GM21390 (cell line): ENCODE results near the gene EPB41.
"Not testable (repeated sequence)": the region's sequence is repeated elsewhere in the genome, so short reads cannot be mapped to it uniquely, and the experiment has no call there.

Experiments
- ATAC-seq: cut with Tn5 transposase; IDR thresholded peaks from one replicate; pipeline ENCODE4 v1.9.1; 2021; ENCODE audit not compliant: unreplicated experiment

The EPB41 gene

DNA sequence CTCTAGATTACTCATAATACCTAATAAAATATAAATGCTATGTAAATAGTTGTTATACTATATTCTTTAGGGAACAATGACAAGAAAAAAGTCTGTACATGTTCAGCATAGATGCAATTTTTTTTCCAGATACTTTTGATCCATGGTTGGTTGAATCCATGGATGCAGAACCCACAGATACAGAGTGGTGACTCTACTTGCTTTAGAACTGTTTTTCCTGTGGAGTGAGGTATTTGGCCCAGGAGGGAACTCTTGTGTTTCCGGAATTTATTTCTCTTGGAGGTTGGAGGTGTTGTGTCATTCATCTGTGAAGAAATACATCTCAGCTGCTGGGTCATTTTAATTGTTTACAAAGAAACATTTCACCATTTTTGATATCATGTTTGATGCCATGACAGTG is 180.6 kb downstream of the EPB41 start:
- ATAC-seq, result no peak

DNA sequence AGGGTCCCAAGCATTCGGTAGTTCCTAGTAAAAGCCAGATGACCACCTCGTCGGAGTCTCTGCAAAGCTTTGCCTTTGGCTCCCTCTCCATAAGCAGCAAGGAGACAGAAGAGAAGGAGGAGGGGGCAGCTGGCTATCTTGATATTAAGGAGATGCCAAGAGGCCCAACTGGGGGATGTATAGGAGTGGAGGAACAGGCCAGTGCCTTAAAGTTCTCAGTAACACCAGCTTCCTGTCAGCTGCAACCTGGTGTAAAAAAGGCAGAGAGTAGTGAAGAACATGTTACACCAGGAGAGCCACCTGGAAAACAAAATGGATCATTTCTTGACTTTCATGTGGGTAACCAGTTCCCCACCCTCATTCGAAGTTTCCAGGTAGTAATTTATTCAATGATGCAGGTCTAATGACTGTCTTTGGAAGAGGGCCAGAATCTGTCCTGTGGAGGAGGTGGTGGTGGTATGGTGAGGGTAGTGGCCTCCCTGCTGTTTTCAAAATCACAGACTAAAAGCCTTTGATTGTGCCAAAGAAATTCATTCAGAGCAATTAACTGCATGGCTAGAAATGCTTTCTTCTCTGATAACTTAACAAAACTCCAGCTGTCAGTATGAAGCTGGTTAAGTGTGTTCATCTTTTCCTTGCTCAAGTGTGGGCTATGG is 182.0 kb downstream of the EPB41 start:
- ATAC-seq, result no peak

DNA sequence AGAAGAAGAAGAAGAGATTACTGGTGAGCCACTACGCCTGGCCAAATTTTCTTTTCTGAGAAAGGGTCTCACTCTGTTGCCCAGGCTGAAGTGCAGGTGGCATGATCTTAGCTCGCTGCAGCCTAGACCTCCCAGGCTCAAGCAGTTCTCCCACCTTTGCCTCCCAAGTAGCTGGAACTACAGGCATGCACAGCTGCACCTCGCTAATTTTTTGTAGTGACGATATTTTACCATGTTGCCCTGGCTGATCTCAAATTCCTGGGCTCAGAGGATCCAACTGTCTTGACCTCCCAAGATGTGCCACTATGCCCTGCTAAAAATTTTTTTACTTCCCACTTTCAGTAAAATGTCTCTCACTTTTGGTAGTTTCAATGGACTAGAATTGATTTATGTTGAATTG is 184.9 kb downstream of the EPB41 start:
- ATAC-seq, result no peak

DNA sequence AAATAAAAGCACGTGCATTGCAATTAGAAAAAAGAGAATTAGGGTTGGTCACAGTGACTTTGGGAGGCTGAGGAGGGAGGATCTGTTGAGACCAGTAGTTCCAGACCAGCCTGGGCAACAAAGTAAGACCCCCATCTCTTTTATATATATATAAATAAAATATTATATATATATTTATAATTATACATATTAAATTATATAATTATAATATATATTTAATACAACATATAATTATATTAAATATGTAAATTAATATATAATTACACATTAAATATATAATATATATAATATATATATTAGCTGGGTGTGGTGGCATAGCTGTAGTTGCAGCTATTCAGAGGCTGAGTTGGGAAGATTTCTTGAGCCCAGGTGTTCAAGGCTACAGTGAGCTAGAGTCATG is 186.1 kb downstream of the EPB41 start:
- ATAC-seq, result no peak

DNA sequence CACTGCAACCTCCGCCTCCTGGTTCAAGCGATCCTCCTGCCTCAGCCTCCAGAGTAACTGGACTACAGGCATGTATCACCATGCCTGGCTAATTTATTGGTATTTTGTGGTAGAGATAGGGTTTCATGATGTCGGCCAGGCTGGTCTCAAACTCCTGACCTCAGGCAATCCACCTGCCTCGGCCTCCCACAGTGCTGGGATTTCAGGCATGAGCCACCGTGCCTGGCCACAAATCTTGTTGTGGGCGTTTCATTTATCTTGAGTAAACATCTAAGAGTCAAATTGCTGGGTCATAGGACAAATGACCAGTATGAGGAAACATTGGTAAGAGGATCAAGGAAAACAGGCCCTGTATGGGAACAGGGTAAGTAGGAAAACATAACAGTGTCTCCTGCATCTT is 191.5 kb downstream of the EPB41 start:
- no peak for ATAC-seq

DNA sequence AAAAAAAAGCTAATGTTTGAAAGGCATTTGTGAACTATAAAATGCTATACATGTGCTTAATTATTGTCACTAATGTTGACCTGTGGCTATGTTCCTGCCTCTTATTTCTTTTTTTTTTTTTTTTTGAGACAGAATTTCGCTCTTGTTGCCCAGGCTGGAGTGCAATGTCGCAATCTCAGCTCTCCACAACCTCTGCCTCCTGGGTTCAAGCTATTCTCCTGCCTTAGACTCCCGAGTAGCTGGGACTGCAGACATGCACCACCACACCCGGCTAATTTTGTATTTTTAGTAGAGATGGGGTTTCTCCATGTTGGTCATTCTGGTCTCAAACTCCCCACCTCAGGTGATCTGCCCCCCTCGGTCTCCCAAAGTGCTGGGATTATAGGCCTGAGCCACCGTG is 193.7 kb downstream of the EPB41 start:
- ATAC-seq, result not testable (repeated sequence)

DNA sequence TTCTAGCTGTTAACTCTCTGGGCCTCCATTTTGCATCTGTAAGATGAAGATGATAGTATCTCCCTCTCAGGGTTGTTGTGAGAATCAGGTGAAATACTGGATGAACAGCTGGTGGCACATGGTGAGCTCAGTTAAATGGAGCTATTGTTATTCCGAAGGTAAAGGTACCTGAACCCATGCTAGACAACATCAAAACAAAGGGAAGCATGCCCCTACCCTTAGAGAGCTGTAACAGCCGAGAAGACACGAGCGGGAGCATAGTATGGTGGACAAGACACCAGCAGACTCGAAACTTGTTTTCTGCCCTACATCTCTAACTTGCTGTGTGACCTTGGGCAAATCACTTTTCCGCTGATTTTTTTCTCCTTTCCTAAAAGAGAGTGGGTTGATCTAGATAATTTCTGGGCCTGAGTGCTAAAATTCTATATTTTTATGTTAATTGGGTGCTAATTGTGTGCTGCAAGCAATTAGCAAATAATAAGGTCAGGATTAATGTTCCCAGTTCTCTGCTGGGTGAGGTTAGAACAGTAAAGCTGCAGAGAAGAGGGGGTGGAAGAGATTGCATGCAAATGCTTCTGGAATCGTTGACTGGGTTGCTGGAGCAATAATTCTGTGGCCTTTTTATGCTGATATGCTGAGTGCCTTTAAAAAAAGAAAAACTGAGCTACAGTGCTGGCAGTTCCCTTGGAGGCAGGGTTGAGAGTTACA is 198.5 kb downstream of the EPB41 start:
- no peak for ATAC-seq

DNA sequence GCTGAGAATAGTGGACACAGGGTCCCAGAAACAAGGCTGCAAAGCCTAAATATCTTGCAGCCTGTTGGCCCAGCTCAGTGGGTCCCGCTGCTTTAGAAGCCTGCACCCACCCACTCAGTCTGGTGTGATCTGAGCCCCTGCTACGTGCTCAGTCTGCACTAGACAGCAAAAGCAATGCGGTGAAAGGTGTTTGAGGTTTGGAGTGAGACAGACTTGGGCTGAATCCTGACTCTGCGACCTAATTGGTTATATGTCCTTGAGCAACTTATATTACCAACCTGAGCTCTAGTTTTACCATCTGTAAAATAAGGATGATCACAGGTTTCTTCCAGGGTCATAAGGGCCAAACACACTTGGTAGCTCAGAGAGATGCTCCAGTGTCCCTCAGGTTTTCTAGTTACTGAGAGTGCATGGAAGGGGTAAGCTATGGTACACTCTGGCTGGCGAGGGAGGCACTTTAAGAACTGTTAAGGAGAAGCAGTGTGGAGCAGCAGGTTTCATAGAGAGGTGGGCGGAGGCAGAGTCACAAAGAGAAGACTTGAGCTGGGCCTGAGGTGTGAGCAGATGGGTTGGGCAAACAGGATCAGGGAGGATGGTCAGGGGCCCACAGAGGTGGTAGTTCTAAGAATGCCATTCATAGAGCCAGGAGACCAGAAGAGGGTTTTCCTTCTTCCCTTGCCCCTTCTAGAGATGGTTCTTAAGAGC is 199.2 kb downstream of the EPB41 start:
- no peak for ATAC-seq

DNA sequence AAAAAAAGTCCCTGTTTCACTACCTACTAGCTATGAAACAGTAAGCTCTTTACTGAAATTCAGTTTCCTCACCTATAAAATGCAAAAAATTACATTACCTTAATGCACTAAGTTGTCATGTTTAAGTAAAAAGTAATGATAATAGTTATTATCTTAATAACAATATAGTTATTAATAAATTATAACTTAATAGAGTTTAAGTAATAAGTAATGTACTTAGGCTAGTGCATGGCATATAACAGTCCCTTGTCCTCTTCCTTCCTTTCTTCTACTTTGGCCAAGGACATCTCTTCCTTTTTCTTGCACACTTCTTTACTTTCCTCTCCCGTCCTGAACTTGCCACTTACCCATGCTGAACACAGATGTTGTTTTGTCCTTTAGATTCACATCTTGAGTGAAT is 200.3 kb downstream of the EPB41 start:
- ATAC-seq, result no peak

DNA sequence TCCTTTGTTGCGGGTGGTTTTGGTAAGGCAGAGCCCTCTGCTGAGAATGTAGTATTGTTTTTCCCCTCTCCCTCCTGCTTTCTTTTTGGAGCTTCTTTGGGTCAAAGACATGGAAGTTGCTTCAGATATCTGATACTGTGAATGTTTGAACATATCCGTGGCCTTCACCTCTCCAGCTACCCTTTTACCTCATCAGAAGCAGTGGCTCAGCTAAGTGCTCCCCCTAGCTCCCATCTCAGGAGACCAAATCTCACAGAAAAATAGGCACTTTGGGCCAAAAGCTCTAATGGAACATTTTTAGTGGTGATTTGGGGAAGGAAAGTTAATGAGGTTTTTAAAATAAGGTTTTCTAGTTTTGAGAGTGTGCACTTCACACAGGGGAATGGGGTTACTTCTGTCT is 203.0 kb downstream of the EPB41 start:
- ATAC-seq, result no peak

DNA sequence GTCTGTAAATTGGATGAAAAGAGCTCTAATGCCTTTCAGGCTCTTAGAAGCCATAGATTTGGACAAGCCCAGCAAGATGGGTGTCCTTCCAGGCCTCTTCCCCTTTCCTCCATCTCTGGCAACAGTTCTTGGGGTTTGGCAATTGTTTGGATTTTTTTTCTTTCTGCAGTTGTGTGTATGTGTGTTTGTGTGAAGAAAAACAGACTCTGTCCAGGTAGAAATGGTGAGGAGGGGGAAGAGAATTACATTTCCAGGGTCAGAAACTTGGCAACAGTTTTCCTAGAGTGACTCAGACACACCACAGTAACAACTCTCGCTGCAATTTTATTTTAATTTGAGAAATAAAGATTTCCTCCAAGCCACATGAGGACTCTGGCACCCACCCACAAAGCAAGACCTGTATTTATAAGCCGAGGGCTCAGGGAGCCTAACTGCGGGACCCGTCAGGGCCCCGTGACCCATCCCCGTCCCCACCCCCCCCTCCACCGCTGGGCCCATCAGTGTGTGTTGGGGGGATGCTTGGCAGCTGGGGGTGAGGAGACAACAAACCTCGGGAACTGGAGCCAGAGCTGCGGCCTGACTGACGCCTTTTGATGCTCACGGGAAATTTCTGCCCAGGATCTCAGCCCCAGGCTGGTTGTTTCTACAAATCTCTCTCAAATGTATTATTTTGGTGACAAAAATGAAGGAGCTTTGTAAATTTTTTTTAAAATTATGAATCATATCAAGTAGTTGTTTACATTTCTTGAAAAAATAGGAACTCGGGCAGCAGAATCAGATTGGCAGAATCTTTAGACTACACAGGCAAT is 205.0 kb downstream of the EPB41 start:
- no peak for ATAC-seq

DNA sequence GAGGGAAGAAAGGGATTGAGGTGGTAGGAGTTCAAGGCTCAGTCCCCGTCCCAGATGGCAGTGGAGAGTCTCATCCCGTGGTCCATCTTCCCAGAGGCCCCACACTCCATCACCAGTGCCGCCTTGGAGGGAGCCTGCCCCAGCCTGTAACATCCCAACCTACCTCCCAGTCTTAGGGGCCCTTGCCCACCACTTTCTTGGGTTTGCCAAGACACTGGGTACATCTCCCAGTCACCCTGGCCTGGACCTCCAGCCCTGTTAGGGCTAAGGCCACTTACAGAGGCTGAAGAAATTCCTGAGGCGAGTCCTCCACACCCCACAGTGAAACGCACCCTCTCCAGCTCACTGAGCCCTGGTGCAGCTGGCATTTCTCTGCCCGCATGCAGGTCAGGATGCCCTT is 206.0 kb downstream of the EPB41 start:
- no peak for ATAC-seq

DNA sequence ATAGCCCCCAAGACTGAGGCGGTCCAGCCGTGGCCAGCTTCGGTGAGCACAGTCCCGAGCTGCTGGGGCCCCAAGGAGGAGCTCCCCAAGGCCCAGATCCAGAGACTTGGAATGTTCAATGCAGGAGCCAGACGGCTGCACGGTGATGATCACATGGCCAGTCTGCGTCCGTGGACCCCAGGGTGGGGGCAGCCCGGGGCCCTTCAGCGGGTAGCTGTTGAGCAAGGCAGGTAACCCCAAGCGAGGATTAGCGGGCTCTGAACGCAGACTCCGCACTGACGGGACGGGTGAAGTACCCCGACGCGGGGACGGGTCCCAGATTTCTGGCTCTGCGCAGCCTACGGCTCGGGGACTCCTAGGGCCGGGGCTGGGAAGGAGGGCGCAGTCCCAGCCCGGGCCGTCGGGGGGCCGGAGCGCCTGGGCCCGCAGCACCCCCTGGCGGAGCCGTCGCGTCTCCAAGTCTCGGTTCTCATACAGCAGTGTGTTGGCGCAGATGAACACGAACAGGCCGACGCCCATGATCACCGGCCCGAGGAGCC is 206.6 kb downstream of the EPB41 start:
- no peak for ATAC-seq

DNA sequence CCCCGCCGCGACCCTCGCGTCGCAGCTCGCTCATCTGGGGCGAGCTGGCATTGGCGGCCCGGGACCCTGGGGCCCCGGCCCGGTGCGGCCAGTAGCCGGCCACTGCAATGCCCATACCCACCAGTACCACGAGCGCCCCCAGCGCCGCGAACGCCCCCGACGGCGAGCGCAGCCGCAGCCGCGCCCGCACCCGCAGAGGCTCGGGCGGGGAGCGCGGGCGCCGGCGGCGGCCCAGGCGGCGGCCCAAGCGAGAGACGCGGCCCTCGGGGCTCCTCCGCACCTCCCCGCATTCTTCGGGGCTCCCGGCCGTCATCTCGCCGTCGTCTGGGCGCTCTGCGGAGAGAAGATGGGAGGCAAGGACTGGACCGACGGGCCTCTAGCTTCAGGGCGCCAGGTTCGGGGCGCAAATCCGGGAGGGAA is 207.2 kb downstream of the EPB41 start:
- ATAC-seq, result no peak

DNA sequence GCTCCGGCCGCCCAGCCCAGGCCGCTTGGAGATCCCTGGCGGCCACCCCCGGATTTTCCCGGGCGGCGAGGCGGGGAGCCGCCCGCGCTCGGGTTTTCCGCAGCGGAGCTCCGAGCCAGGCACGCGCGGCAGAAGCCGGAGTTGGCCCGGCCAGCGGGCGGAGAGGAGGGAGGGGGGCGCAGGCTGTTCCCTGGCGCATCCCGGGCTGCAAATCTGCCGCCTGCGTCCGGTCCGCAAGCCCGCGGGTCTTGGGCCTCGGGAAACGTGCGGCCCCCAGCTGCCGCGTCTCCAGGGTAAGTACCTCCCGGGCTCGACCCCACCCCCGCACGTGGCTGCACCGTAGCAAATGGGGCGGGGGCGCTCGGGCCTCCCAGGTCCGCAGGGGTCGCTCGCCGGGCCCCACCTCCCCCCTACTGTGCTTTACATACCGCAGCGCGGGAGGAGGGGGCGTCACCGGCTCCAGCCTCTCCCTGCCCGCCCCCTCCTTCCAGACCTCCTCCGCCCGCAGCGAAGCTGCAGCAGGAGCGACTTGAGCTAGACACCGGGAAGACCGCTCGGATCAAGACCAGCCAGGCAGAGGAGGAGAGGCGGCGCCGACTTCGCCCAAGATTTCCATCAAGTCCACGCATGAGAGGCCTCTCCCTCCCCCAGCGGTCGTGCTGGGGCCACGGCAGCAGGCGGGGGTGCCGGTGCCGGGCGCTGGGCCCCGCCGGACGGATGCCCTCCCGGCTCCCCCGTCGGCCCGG is 207.7 kb downstream of the EPB41 start:
- ATAC-seq, result no peak

DNA sequence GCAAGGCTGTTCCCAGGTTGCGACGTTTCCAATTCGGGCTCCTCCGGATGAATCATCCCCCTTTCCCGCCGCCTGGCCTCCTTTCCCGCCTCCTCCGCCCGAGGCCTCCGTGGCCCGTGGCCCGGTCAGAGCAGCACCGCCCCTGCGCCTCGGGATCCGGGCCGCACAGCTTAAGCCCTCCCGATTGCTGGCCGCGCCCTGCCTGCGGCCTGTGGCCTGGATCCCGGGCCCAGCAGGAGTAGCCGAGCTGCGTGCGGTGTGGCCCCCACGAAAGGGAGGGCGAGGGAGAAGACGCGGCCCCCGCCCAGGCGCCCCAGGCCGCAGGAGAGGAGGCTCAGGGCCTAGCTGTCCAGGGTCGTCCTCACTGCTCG is 208.3 kb downstream of the EPB41 start:
- ATAC-seq, result no peak

DNA sequence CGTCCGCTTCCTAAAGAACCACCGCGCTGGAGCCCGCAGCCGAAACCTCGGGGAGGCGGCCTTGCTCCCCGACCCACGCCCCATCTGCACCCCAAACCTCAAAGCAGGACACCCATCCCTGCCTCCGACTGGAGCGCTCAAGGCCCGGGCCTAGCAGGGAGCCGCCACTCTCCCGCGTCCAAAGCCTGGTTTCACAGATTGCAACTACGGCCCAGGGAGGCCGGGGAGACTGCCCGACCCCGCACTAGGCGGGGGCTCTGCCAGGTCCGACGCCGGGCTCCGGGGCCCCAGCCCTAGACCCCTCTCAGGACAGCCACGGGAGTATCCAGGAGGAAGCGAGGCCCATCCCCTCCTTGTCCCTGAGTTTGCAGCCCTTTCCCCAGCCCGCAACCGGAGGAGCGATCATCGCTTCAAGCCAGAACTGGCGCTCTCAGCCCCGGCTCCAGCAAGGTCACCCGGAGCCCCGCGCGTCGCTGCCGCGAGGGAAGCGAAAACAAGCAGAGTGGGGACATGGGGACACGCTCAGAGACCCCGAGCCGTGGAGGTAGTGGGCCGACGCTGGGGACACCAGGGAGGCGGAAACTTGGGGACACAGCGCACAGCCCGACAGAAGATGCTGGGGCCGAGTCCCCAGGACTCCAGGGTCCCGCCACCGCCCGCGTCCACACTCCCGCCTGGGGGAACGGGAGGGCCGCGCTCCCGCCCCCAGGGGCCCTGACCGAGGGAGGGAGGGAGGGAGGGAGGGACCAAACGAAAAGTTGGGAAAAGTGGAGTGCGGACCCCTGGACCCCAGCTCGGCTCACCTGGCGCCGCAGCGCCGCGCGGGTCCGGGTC is 208.9 kb downstream of the EPB41 start:
- ATAC-seq, result no peak

DNA sequence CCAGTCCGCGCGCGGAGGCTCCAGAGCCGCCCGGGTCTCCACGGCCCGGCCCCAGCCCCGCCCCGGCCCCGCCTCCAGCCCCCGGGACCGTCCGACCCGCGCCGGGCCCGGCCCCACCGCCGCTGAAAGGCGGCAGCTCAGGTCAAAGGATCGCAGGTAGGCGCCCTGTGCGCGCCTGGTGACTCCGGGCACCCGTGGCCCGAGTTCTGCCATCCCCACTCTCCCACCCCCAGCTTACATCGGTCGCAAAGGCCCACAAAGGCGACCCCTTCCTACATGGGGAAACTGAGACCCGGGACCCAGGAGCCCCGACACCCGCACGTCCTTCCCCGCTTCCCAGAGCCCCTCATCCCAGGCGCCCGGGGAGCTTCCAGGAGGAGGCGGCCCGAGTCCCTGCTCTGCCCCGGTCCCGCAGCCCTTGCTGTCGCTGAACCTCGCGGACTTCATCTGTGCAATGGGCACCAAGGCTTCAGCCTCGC is 209.6 kb downstream of the EPB41 start, which contains the start of gene TMEM200B:
Gene TMEM200B, minus strand, starts transcription at position 17 of the 479 bp plus-strand sequence. CDS start 2,075 bp downstream, outside the sequence.
- ATAC-seq, result no peak
